ENCODE measurements around the gene WFDC5. TPM values are rescaled to one million over a fixed set of nuclear protein-coding genes. Genes with fewer than 3 reads are reported as not detected.

The WFDC5 gene
- total RNA-seq, 2 experiments from 2014 or later = not detected

- BruUV-seq (replicated peaks) = no TSS peak
- TF ChIP-seq CTCF (conservative IDR thresholded peaks at IDR 0.05; ENCODE audit: low read length) (no peak), EZH2phosphoT487 (IDR thresholded peaks at IDR 0.05; ENCODE audit: borderline replicate concordance, low read depth, low read length) (no peak)
- CTCF ChIA-PET (ENCODE audit: unreplicated experiment) = no interaction called here
- intact Hi-C loops (cut with micrococcal nuclease; ENCODE audit: unreplicated experiment) = no loop called here
- H3K4me1 ChIP-seq (ENCODE audit: insufficient read depth, low read length, poor library complexity, severe bottlenecking) = no peaks in the 10 kb centered on the region
- no peak for DNase-seq (ENCODE audit: low spot score)
- H3K9me2 ChIP-seq (ENCODE audit: insufficient read depth, low read length) = no peaks in the 10 kb centered on the region
- no peak overlapping the region for H3K4me3 ChIP-seq (ENCODE audit: low read depth, low read length, poor library complexity, severe bottlenecking)
- H3K36me3 ChIP-seq (ENCODE audit: insufficient read depth, low read length) = peaks cover 65% of the 10 kb centered on the region
- no peak overlapping the region for H3K4me2 ChIP-seq (ENCODE audit: low read length)
- POLR2A ChIA-PET = no interaction called here
- no peaks in the 10 kb centered on the region for H4K20me1 ChIP-seq (ENCODE audit: insufficient read depth, low read length)
- H3K79me2 ChIP-seq (ENCODE audit: insufficient read depth, low read depth, low read length) = no peaks in the 10 kb centered on the region
- H2AFZ ChIP-seq (ENCODE audit: low read length) = no peak overlapping the region
- H3K9me3 ChIP-seq (ENCODE audit: low read length) = peaks cover 7% of the 10 kb centered on the region; the same call in 1 of the 2 replicates
- no peak overlapping the region for H3K27ac ChIP-seq (ENCODE audit: low read depth, low read length, poor library complexity, severe bottlenecking)
These were observed 32.5 kb downstream of the WFDC5 start for GRCh38 chr20:45082468-45082867.

GRCh38 chr20:45080867-45081624 is 33.9 kb downstream of the WFDC5 start:
- Histone ChIP-seq H2AFZ (ENCODE audit: low read length) (no peak overlapping the region), H3K9me2 (ENCODE audit: insufficient read depth, low read length) (no peaks in the 10 kb centered on the region), H3K27ac (ENCODE audit: low read depth, low read length, poor library complexity, severe bottlenecking) (no peak overlapping the region), H3K4me2 (ENCODE audit: low read length) (no peak overlapping the region), H3K9me3 (ENCODE audit: low read length) (peaks cover 7% of the 10 kb centered on the region; the same call in 1 of the 2 replicates), H3K4me1 (ENCODE audit: insufficient read depth, low read length, poor library complexity, severe bottlenecking) (no peaks in the 10 kb centered on the region), H4K20me1 (ENCODE audit: insufficient read depth, low read length) (no peaks in the 10 kb centered on the region), H3K4me3 (ENCODE audit: low read depth, low read length, poor library complexity, severe bottlenecking) (no peak overlapping the region), H3K79me2 (ENCODE audit: insufficient read depth, low read depth, low read length) (no peaks in the 10 kb centered on the region), H3K36me3 (ENCODE audit: insufficient read depth, low read length) (peaks cover 74% of the 10 kb centered on the region)
- BruUV-seq (replicated peaks) = no TSS peak
- CTCF ChIA-PET (ENCODE audit: unreplicated experiment) = no interaction called here
- DNase-seq (ENCODE audit: low spot score) = peak; percentile 16
- intact Hi-C loops (cut with micrococcal nuclease; ENCODE audit: unreplicated experiment) = no loop called here
- POLR2A ChIA-PET = no interaction called here
- TF ChIP-seq CTCF (conservative IDR thresholded peaks at IDR 0.05; ENCODE audit: low read length) (peak; percentile 71), EZH2phosphoT487 (IDR thresholded peaks at IDR 0.05; ENCODE audit: borderline replicate concordance, low read depth, low read length) (no peak)

- Histone ChIP-seq H4K20me1 (ENCODE audit: insufficient read depth, low read length) (no peaks in the 10 kb centered on the region), H3K4me3 (ENCODE audit: low read depth, low read length, poor library complexity, severe bottlenecking) (no peak overlapping the region), H3K4me2 (ENCODE audit: low read length) (no peak overlapping the region), H3K27ac (ENCODE audit: low read depth, low read length, poor library complexity, severe bottlenecking) (no peak overlapping the region), H2AFZ (ENCODE audit: low read length) (no peak overlapping the region), H3K36me3 (ENCODE audit: insufficient read depth, low read length) (peaks cover 99% of the 10 kb centered on the region), H3K4me1 (ENCODE audit: insufficient read depth, low read length, poor library complexity, severe bottlenecking) (no peaks in the 10 kb centered on the region), H3K9me2 (ENCODE audit: insufficient read depth, low read length) (no peaks in the 10 kb centered on the region), H3K79me2 (ENCODE audit: insufficient read depth, low read depth, low read length) (no peaks in the 10 kb centered on the region), H3K9me3 (ENCODE audit: low read length) (peaks cover 4% of the 10 kb centered on the region; the same call in 1 of the 2 replicates)
- intact Hi-C loops (cut with micrococcal nuclease; ENCODE audit: unreplicated experiment) = no loop called here
- no peak for DNase-seq (ENCODE audit: low spot score)
- POLR2A ChIA-PET = interaction anchor here (0.6 kb wide), 1 partner anchor 21 kb away, joined by 3 read pairs; no protein-coding TSS in a partner anchor
- CTCF ChIA-PET (ENCODE audit: unreplicated experiment) = interaction anchor here (1.4 kb wide), 1 partner anchor 27 kb away, joined by 3 read pairs; no protein-coding TSS in a partner anchor
- BruUV-seq (replicated peaks) = no TSS peak
- TF ChIP-seq EZH2phosphoT487 (IDR thresholded peaks at IDR 0.05; ENCODE audit: borderline replicate concordance, low read depth, low read length) (no peak), CTCF (conservative IDR thresholded peaks at IDR 0.05; ENCODE audit: low read length) (no peak)
These were observed 37.4 kb downstream of the WFDC5 start for GRCh38 chr20:45077559-45077958.
